Hematopoietic multipotent progenitor cell treated with erythropoietin and hydrocortisone succinate and interleukin-3 and kit ligand, for 4 days (in vitro differentiated cells): Measurements from ENCODE around the gene EPHA2.

Experiments used
- DNase-seq: peaks from one replicate; pipeline ENCODE4 v3.0.0-alpha.2; 2015

The EPHA2 gene

GRCh38 chr1:16090076-16090826, 65.6 kb downstream of the EPHA2 start:
- no peak for DNase-seq

DNA sequence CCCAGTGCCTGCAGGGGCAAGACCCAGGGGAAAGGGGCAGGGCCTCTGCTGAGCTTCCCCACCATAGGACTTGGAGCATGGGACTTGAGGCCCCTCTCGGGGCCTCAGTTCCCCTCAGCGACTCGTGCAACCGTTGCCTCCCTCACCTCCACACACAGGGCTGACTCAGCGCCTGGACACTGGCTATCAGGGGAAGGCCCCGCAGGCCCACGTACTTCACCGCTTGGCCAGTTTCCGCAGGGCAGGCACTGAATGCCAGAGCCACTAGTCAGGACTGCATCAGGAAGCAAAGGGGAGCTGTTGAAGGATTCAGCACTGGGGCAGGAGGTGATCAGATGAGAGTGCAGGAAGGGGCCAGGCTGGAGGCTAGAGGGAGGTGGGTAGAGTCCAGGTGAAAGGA, 66.9 kb downstream of the EPHA2 start:
- DNase-seq, result no peak

DNA sequence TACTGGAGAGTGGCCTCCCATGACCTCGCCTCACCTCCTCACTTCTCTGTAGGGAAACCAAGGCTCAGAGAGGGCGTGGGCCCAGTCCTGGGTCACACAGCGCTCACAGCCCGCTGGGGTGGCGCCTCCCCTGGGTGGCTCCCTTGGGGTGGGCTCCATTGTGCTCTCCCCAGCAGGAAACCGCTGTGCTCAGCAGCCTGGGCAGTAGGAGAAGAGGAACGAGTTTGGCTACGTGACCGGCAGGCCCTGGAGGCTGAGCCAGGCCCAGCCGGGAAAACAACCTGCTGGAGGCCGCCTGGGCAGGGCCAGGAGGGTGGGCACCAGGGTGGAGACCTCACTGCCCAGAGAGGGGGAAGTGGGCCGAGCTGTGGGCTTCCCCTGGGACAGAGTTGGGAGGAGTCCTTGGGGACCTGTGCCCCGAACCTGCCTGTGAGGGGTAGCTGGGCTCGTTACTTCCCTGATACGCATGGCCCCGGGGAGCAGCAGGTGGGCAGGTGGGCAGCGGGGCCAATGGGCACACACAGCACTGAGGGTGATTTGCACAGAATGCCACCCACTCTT, 67.4 kb downstream of the EPHA2 start:
- no peak for DNase-seq

DNA sequence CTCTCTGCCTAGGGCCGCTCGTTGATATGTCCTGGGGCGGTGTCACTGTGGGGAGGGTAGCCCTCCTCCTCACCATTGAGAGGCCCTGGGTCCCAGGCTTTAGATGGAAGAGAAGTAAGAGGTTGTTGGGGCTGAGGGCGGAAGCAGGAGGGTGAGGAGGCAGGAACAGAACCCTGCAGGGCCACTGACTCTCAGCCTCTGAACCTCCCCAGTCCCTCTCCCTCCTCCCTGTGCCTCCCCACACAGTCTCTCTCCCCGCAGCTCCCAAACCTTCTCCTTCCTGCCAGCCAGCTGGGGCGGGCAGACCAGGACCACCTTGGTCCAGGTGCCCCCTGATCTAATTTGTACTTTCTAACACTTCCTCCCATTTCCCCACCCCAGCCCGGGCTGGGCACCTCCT, 68.1 kb downstream of the EPHA2 start:
- DNase-seq, result no peak

DNA sequence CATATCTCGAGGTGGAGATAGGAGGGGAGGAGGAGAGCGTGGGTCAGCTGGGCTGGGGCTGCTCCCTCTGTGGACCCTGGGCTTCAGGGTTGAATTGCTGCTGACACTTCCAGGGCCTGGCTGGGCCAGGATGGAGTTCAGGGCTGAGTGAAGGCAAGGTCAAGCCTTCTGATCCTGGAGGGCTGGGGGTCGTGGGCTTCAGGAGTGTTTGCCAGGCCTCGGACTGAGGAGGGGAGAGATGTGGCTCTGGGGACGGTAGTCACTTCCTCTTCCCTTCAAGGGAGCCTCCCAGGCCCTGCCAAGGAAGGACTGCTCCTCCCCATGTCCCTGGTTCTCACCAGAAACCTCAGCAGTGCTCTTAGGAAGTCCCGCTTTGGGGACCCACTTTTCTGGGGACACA, 70.3 kb downstream of the EPHA2 start:
- no peak for DNase-seq

GRCh38 chr1:16083486-16083885, 72.4 kb downstream of the EPHA2 start:
- DNase-seq, result no peak

DNA sequence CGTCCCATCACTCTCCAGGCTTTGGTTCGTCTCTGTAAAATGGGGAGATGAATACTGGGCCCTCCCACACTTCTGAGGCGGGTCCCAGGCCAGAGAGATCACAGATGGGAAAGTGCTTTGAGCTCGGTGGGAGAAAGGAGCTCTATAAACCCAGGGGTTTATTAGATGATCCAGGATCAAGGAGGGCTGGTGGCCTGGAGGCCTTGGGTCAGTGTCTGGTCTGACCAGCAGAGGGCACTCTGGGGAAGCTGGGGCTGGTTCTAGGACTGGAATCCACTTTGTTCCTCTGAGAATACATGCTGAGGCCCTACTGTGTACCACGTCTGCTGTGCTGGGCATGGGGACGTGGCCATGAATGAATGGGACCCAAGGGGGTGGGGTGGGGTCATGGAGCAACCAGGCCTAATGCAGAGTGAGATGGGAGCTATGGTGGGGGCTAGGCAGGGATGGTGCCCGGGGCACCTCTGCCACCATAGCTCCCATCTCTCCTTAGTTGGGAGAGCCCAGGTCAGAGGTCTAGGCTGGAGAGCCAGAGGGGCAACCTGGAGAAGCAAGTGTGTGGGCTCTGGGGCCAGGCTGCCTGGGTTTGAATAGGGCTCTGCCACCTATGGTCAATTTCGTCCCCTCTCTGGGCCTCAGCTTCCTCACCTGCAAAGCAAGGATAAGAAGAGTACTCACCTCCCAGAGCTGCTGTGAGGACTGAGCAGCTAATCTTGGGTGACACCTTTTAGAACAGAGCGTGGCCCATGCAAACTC, 73.4 kb downstream of the EPHA2 start:
- DNase-seq, result peak; percentile 82

GRCh38 chr1:16081636-16082035, 74.2 kb downstream of the EPHA2 start:
- no peak for DNase-seq

DNA sequence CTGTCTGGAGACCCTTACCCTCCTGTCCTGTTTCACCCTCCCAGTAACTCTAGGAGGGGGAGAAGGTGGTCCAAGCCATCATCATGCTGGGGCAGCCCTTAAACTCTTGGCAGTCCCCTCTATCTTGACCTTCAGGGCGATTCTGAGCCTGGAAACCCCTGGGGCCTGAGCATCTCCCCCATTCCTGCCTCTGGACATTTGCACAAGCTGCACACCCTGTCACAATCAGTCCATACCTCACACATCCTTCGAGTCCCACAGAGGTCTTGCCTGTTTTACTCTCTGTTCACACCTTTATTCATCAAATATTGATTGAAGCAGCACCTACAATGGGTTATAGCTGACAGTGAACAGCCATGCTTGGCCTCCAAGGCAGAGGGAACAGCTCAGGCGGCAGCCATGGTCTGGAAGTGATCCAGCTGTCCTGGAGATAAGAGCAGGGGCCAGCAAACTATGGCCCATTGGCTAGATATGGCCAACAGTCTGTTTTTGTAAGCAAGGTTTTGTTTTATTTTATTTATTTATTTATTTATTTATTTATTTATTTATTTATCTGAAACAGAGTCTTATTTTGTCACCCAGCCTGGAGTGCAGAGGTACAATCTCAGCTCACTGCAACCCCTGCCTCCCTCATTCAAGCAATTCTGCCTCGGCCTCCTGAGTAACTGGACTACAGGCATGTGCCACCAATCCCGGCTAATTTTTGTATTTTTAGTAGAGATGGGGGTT, 75.3 kb downstream of the EPHA2 start:
- DNase-seq, result no peak

- DNase-seq, result peak; percentile 84
Observed at GRCh38 chr1:16078925-16079656, 76.8 kb downstream of the EPHA2 start.

GRCh38 chr1:16077406-16078245, 78.2 kb downstream of the EPHA2 start:
- no peak for DNase-seq

- DNase-seq, result no peak
Observed at GRCh38 chr1:16076865-16077238, 79.0 kb downstream of the EPHA2 start.

GRCh38 chr1:16076031-16076864, 79.6 kb downstream of the EPHA2 start:
- no peak for DNase-seq

DNA sequence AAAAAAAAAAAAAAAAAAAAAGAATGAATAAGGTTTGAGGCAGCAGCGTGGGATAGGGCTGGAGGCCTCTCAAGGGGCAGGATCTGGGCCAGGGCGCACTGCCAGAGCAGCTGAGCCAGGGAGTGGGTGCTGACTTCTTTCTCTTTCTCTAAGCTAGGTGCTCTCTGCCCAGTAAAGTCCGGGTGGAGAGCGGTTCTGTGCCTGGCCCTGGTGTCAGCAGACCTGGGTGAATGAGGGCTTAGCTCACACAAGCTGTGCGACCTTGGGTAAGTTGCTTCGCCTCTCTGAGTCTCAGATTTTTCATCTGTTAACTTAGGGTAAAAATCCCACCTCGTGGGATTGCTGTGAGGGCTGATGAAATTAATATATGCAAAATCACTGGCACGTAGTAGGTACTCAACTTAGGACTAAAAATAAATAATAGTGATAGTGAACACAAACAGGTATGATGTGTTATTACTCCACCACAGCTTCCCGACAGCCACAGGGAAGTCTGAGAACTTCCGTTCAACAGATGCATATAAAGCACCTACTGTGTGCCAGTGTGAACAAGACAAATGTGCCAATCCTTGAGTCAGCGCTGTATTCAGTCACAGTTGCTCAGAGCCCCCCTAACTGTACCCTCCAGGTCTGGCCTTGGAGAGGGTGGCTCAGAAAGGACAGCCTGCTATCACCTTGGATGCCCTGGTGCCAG, 80.4 kb downstream of the EPHA2 start:
- no peak for DNase-seq
